CD4-positive, alpha-beta memory T cell (primary cell): ENCODE measurements around the gene SPATA32. TPM values are rescaled to one million over a fixed set of nuclear protein-coding genes. Genes with fewer than 3 reads are reported as not detected.

Experiments used
- CTCF ChIA-PET: fragments of 350-600 bp; sonication (Branson Sonifier 250); formaldehyde crosslinking; loops from one replicate; lab custom pipeline; 2021; ENCODE audit warnings: inconsistent platforms; ENCODE audit not compliant: partially characterized antibody; lab: Charles Lee
- POLR2A ChIA-PET: fragments of 350-600 bp; sonication (Branson Sonifier 250); formaldehyde crosslinking; loops from one replicate; lab custom pipeline; 2021; ENCODE audit not compliant: partially characterized antibody; lab: Charles Lee
- DNase-seq, 5 donors: peaks; one replicate each; pipeline versions ENCODE4 v3.0.0 to v3.0.0-alpha.2; 2020 to 2022; ENCODE audit warnings: mixed read lengths in 1 of 5
- H3K27ac ChIP-seq: one replicate; pipeline ENCODE4 v1.7.0; 2013; ENCODE audit warnings: low read depth, low read length
- H3K27me3 ChIP-seq: 2 replicates; pipeline ENCODE4 v1.7.0; 2013; ENCODE audit warnings: mild to moderate bottlenecking, low read length, moderate library complexity; ENCODE audit not compliant: insufficient read depth
- H3K36me3 ChIP-seq: 2 replicates; pipeline ENCODE4 v1.7.0; 2013; ENCODE audit warnings: mild to moderate bottlenecking, low read length, moderate library complexity; ENCODE audit not compliant: insufficient read depth
- H3K4me1 ChIP-seq: 2 replicates; pipeline ENCODE4 v1.7.0; 2013; ENCODE audit warnings: mild to moderate bottlenecking, low read length, moderate library complexity; ENCODE audit not compliant: insufficient read depth
- H3K4me3 ChIP-seq, 2 donors: one replicate each; pipeline ENCODE4 v1.7.0; 2013; ENCODE audit warnings: low read length in 2 of 2, mild to moderate bottlenecking in 1 of 2
- H3K9me3 ChIP-seq, 2 donors: one replicate each; pipeline ENCODE4 v1.7.0; 2013; ENCODE audit warnings: low read length in 2 of 2, control low read depth in 1 of 2; ENCODE audit not compliant: control insufficient read depth in 1 of 2
- H3K27ac Mint-ChIP-seq, 7 donors: one replicate each; pipeline ENCODE4 v1.8.0; 2020 to 2021; ENCODE audit warnings: mixed read lengths in 7 of 7, mild to moderate bottlenecking in 6 of 7, inconsistent platforms in 3 of 7, moderate library complexity in 3 of 7
- H3K27me3 Mint-ChIP-seq, 2 donors: one replicate each; pipeline ENCODE4 v1.8.0; 2020 to 2021; ENCODE audit warnings: mixed read lengths in 2 of 2
- H3K36me3 Mint-ChIP-seq, 2 donors: one replicate each; pipeline ENCODE4 v1.8.0; 2020 to 2021; ENCODE audit warnings: mixed read lengths in 2 of 2, inconsistent platforms in 1 of 2, mild to moderate bottlenecking in 1 of 2
- H3K4me1 Mint-ChIP-seq, 4 donors: one replicate each; pipeline ENCODE4 v1.8.0; 2020 to 2021; ENCODE audit warnings: mixed read lengths in 4 of 4, mild to moderate bottlenecking in 1 of 4
- H3K4me3 Mint-ChIP-seq, 8 donors: one replicate each; pipeline ENCODE4 v1.8.0; 2020 to 2021; ENCODE audit warnings: mixed read lengths in 8 of 8, mild to moderate bottlenecking in 7 of 8, moderate library complexity in 6 of 8, inconsistent platforms in 3 of 8
- H3K9me3 Mint-ChIP-seq, 8 donors: one replicate each; pipeline ENCODE4 v1.8.0; 2020 to 2021; ENCODE audit warnings: mixed read lengths in 8 of 8, mild to moderate bottlenecking in 5 of 8, inconsistent platforms in 3 of 8, moderate library complexity in 1 of 8
- intact Hi-C: fragments of 100-400 bp; cut with micrococcal nuclease; formaldehyde crosslinking; loops from one replicate; pipeline ENCODE4 v1.15.1; 2023
- polyA plus RNA-seq, 2 donors: library from polyadenylated mRNA; unstranded; fragments of 300-500 nt; fragmentation: Illumina TruSeq; gene quantifications; one replicate each; pipeline ENCODE4 v1.2.3, GENCODE V29; 2021
- total RNA-seq, 2 experiments: library from RNA; stranded (reverse); gene quantifications; one replicate each; pipeline ENCODE4 v1.2.3, GENCODE V29; 2021

The SPATA32 gene
- total and polyA plus RNA-seq, 4 experiments from 2014 or later, result 0.22 to 0.49 (median 0.33) TPM

DNA sequence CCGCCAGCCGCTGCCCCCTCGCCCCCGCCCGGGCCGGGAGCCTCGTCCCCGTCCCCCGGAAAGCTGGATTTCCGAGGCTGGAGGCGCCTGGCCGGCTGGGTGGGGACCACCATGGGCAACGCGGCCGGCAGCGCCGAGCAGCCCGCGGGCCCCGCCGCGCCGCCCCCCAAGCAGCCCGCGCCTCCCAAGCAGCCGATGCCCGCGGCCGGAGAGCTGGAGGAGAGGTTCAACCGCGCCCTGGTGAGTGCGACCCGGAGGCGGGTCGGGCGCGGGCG, 39.9 kb downstream of the SPATA32 start:
- H3K4me1 Mint-ChIP-seq, result peaks cover 30 to 70% (median 38%) of the 10 kb centered on the region in 4 donors
- peak overlapping the region; percentile 97 for H3K27ac ChIP-seq
- POLR2A ChIA-PET, result interaction anchor here (0.5 to 24.4 kb wide), 14 partner anchors 20 to 323 kb away, joined by 3 to 1143 read pairs (median 4); partner anchors contain the start of genes ACBD4, EFTUD2, HEXIM1 and HEXIM2
- H3K27me3 ChIP-seq, result no peaks in the 10 kb centered on the region
- H3K27me3 Mint-ChIP-seq, result no peaks in the 10 kb centered on the region
- H3K36me3 Mint-ChIP-seq, result peaks cover 15 to 64% of the 10 kb centered on the region in 2 donors
- peak overlapping the region; percentile 43 to 74 for H3K4me3 ChIP-seq
- peak overlapping the region in 1 of 8 donors; percentile 96 for H3K4me3 Mint-ChIP-seq
- H3K4me1 ChIP-seq, result peaks cover 53% of the 10 kb centered on the region
- H3K9me3 ChIP-seq, result no peaks in the 10 kb centered on the region
- DNase-seq, result peak in 1 of 5 donors; percentile 20
- peaks cover 7% of the 10 kb centered on the region for H3K36me3 ChIP-seq
- H3K9me3 Mint-ChIP-seq, result no peaks in the 10 kb centered on the region
- intact Hi-C loops, result no loop called here
- peak overlapping the region in 1 of 7 donors; percentile 99 for H3K27ac Mint-ChIP-seq
- CTCF ChIA-PET, result interaction anchor here (1.3 to 10.3 kb wide), 4 partner anchors 11 to 163 kb away, joined by 3 to 449 read pairs (median 52); partner anchors contain the start of gene ACBD4

DNA sequence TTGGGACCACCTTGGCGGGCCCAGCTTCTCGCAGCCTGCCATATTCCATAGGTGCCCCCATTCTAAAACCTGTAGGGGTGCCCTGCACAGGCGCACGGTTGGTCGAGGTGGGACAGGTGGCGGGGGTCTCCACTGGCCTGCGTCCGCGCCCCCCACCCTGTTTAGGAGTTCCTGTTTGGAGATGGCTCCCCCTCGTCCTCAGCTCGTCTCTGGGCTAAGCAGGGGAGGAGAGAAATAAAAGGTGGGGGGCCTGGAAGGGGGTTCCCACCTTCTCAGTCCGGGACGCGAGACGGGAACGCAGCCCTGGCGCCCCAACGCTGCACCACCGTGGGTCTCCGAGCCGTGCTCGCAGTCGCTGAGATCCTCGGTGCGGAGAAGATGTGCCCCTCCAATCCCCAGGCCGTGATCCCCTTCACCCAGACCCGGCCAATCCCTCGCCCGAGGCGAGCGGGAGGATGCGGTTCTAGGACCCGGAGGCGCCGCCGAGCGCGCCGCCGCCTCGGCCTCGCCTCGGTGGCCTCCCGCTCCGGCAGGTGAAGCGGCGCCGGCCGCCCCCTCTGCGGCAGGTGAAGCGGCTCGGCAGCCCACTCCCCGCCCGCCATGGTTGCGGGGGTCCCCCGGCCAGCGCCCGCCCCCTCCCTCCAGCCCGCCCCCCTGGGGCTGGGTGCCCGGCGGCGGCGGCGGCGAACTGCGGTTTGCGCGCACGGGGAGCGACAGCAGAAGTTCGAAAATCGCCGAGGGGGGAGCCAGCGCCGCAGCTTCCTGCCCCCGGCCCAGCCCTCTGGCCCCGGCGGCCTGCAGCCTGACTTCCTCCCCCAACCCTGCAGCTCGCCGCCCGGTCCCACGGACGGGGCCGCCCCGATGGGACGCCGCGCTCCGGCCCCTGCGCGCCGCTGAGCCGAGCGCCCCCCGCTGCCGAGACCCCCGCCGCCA, 40.5 kb downstream of the SPATA32 start, which contains the start of gene FMNL1:
Gene FMNL1, plus strand, starts transcription at position 805 of the 933 bp plus-strand sequence. CDS start 240 bp downstream, outside the sequence.
- H3K27me3 Mint-ChIP-seq, result no peaks in the 10 kb centered on the region
- POLR2A ChIA-PET, result interaction anchor here (0.8 to 24.4 kb wide), 15 partner anchors 21 to 322 kb away, joined by 3 to 1143 read pairs (median 5); partner anchors contain the start of genes ACBD4, EFTUD2, HEXIM1 and HEXIM2

GRCh38 chr17:45220079-45220478, 41.8 kb downstream of the SPATA32 start:
- Mint-ChIP-seq H3K4me3 (peak overlapping the region; percentile 88 to 95 (median 92)), H3K27me3 (no peaks in the 10 kb centered on the region), H3K27ac (peak overlapping the region; percentile 86 to 94 (median 91)), H3K36me3 (peaks cover 20 to 60% of the 10 kb centered on the region in 2 donors), H3K4me1 (peaks cover 21 to 58% (median 28%) of the 10 kb centered on the region in 4 donors), H3K9me3 (no peaks in the 10 kb centered on the region)
- POLR2A ChIA-PET, result interaction anchor here (0.6 to 24.4 kb wide), 12 partner anchors 22 to 166 kb away, joined by 3 to 1143 read pairs (median 5); partner anchors contain the start of genes ACBD4, MAP3K14 and NMT1
- intact Hi-C loops, result no loop called here
- Histone ChIP-seq H3K27me3 (no peaks in the 10 kb centered on the region), H3K36me3 (peaks cover 23% of the 10 kb centered on the region), H3K9me3 (no peaks in the 10 kb centered on the region), H3K4me1 (peaks cover 38% of the 10 kb centered on the region), H3K27ac (peak overlapping the region; percentile 97), H3K4me3 (peak overlapping the region in 1 of 2 donors; percentile 74)
- CTCF ChIA-PET, result interaction anchor here (0.5 to 10.3 kb wide), 20 partner anchors 13 to 198 kb away, joined by 3 to 449 read pairs (median 12); partner anchors contain the start of genes ACBD4 and MAP3K14
- no peak for DNase-seq

More for the DNA sequence above, 40.5 kb downstream of the SPATA32 start, which contains the start of gene FMNL1:
- Histone ChIP-seq H3K36me3 (peaks cover 13% of the 10 kb centered on the region), H3K27me3 (no peaks in the 10 kb centered on the region), H3K27ac (peak within 1 kb of the TSS; percentile 97), H3K9me3 (no peaks in the 10 kb centered on the region), H3K4me1 (peaks cover 47% of the 10 kb centered on the region), H3K4me3 (peak within 1 kb of the TSS; percentile 74 to 76)
- Mint-ChIP-seq H3K27ac (peak within 1 kb of the TSS; percentile 99 to 100 (median 100)), H3K36me3 (peaks cover 20 to 65% of the 10 kb centered on the region in 2 donors), H3K4me3 (peak within 1 kb of the TSS; percentile 96 to 100 (median 99)), H3K4me1 (peaks cover 27 to 70% (median 33%) of the 10 kb centered on the region in 4 donors), H3K9me3 (no peaks in the 10 kb centered on the region)
- CTCF ChIA-PET, result interaction anchor here (0.7 to 10.3 kb wide), 12 partner anchors 12 to 166 kb away, joined by 3 to 449 read pairs (median 14); partner anchors contain the start of gene ACBD4
- intact Hi-C loops, result no loop called here
- peak; percentile 58 to 73 (median 65) for DNase-seq

- Mint-ChIP-seq H3K4me1 (peaks cover 21 to 49% (median 24%) of the 10 kb centered on the region in 4 donors), H3K27me3 (no peaks in the 10 kb centered on the region), H3K36me3 (peaks cover 20 to 58% of the 10 kb centered on the region in 2 donors), H3K4me3 (peak overlapping the region; percentile 88 to 95 (median 92)), H3K9me3 (no peaks in the 10 kb centered on the region), H3K27ac (peak overlapping the region; percentile 84 to 94 (median 91))
- peak overlapping the region; percentile 12 for H3K27ac ChIP-seq
- no peaks in the 10 kb centered on the region for H3K9me3 ChIP-seq
- intact Hi-C loops, result loop anchor here (1.0 to 2.0 kb wide), 5 partner anchors 10 to 166 kb away; no protein-coding TSS in a partner anchor
- peak; percentile 77 to 84 (median 82) for DNase-seq
- CTCF ChIA-PET, result interaction anchor here (0.5 to 10.3 kb wide), 34 partner anchors 14 to 175 kb away, joined by 3 to 449 read pairs (median 5); partner anchors contain the start of genes ACBD4, HEXIM1 and MAP3K14
- H3K4me1 ChIP-seq, result peaks cover 29% of the 10 kb centered on the region
- peak overlapping the region in 1 of 2 donors; percentile 13 for H3K4me3 ChIP-seq
- peaks cover 23% of the 10 kb centered on the region for H3K36me3 ChIP-seq
- H3K27me3 ChIP-seq, result no peaks in the 10 kb centered on the region
- POLR2A ChIA-PET, result interaction anchor here (0.7 to 24.4 kb wide), 16 partner anchors 10 to 167 kb away, joined by 3 to 1143 read pairs (median 6); partner anchors contain the start of genes ACBD4, HEXIM1 and MAP3K14
Measured at GRCh38 chr17:45218895-45219661, 42.8 kb downstream of the SPATA32 start.

Other genes with a start within 250 kb of the SPATA32 start
- 10 to 100 TPM; 32.0 to 32.1 TPM for gene DCAKD, start 210.5 kb downstream of the SPATA32 start, total RNA-seq
- 10 to 100 TPM in 1 of 2 donors, 1 to 10 TPM in 1; 8.8 to 16.2 TPM for gene DCAKD, start 210.5 kb downstream of the SPATA32 start, polyA plus RNA-seq
- gene NMT1, start 200.8 kb downstream of the SPATA32 start, total RNA-seq, result 100 to 1,000 TPM; 125 to 126 TPM
- gene NMT1, start 200.8 kb downstream of the SPATA32 start, polyA plus RNA-seq, result 10 to 100 TPM; 56.2 to 75.7 TPM
- 1 to 10 TPM; 3.8 to 6.0 TPM for gene PLCD3, start 129.6 kb downstream of the SPATA32 start, total RNA-seq
- gene PLCD3, start 129.6 kb downstream of the SPATA32 start, polyA plus RNA-seq, result under 1 TPM; 0.30 to 0.80 TPM
- 10 to 100 TPM; 41.9 to 48.1 TPM for gene ACBD4, start 126.4 kb downstream of the SPATA32 start, total RNA-seq
- 10 to 100 TPM; 10.3 to 10.5 TPM for gene ACBD4, start 126.4 kb downstream of the SPATA32 start, polyA plus RNA-seq
- 10 to 100 TPM; 28.8 to 30.8 TPM for gene HEXIM1, start 113.6 kb downstream of the SPATA32 start, total RNA-seq
- 1 to 10 TPM; 2.8 to 5.9 TPM for gene HEXIM1, start 113.6 kb downstream of the SPATA32 start, polyA plus RNA-seq
- 1 to 10 TPM; 2.7 to 5.1 TPM for gene HEXIM2, start 100.2 kb downstream of the SPATA32 start, total RNA-seq
- gene HEXIM2, start 100.2 kb downstream of the SPATA32 start, polyA plus RNA-seq, result 1 to 10 TPM; 2.7 to 2.8 TPM
- gene FMNL1, start 40.2 kb downstream of the SPATA32 start, total RNA-seq, result 100 to 1,000 TPM; 403 to 405 TPM
- 10 to 100 TPM in 1 of 2 donors, 1 to 10 TPM in 1; 8.1 to 64.4 TPM for gene FMNL1, start 40.2 kb downstream of the SPATA32 start, polyA plus RNA-seq
- 10 to 100 TPM; 48.7 to 49.3 TPM for gene MAP3K14, start 54.9 kb upstream of the SPATA32 start, total RNA-seq
- gene MAP3K14, start 54.9 kb upstream of the SPATA32 start, polyA plus RNA-seq, result 10 to 100 TPM in 1 of 2 donors, 1 to 10 TPM in 1; 2.3 to 14.5 TPM
- 100 to 1,000 TPM; 108 to 113 TPM for gene ARHGAP27, start 170.8 kb upstream of the SPATA32 start, total RNA-seq
- gene ARHGAP27, start 170.8 kb upstream of the SPATA32 start, polyA plus RNA-seq, result 10 to 100 TPM; 23.0 to 30.6 TPM
- 10 to 100 TPM; 82.9 to 92.5 TPM for gene PLEKHM1, start 228.6 kb upstream of the SPATA32 start, total RNA-seq
- 10 to 100 TPM in 1 of 2 donors, 1 to 10 TPM in 1; 6.8 to 18.8 TPM for gene PLEKHM1, start 228.6 kb upstream of the SPATA32 start, polyA plus RNA-seq